Activated T-cell treated with anti-CD3 and anti-CD28 coated beads, Interleukin-2, amount 50 U/mL, for 72 hours (primary cell): Measurements from ENCODE around the gene OSBPL2. TPM values are rescaled to one million over a fixed set of nuclear protein-coding genes. Genes with fewer than 3 reads are reported as not detected.

Source experiments
- ATAC-seq, 2 donors: fragments of 150-1000 bp; cut with Tn5 transposase; replicated peaks in 1 of 2; 2 replicates each; pipeline ENCODE4 v1.10.0; 2021; ENCODE audit warnings: moderate library complexity in 2 of 2, mild to moderate bottlenecking in 1 of 2
- DNase-seq, 2 donors: peaks; one replicate each; pipeline ENCODE4 v3.0.0; 2021 to 2022; ENCODE audit warnings: mixed read lengths in 1 of 2
- H3K27ac Mint-ChIP-seq: one replicate; pipeline ENCODE4 v1.8.0; 2022; ENCODE audit warnings: mild to moderate bottlenecking, moderate library complexity, mixed read lengths
- H3K27me3 Mint-ChIP-seq: one replicate; pipeline ENCODE4 v1.8.0; 2022; ENCODE audit warnings: low read depth, mixed read lengths
- H3K36me3 Mint-ChIP-seq, 2 donors: one replicate each; pipeline ENCODE4 v1.8.0; 2022; ENCODE audit warnings: mixed read lengths in 2 of 2, mild to moderate bottlenecking in 1 of 2; ENCODE audit not compliant: insufficient read depth in 2 of 2
- H3K4me1 Mint-ChIP-seq: one replicate; pipeline ENCODE4 v1.8.0; 2022; ENCODE audit warnings: low read depth, mixed read lengths
- H3K4me3 Mint-ChIP-seq, 2 donors: one replicate each; pipeline ENCODE4 v1.8.0; 2022; ENCODE audit warnings: mild to moderate bottlenecking in 2 of 2, mixed read lengths in 2 of 2, moderate library complexity in 2 of 2
- H3K9me3 Mint-ChIP-seq, 2 donors: one replicate each; pipeline ENCODE4 v1.8.0; 2022; ENCODE audit warnings: mixed read lengths in 2 of 2
- total RNA-seq, 2 donors: library from RNA; stranded (reverse); gene quantifications; one replicate each; pipeline ENCODE4 v1.2.3, GENCODE V29; 2022

OSBPL2 gene
- total RNA-seq, 2 donors from 2014 or later: 40.6 to 44.2 TPM

DNA sequence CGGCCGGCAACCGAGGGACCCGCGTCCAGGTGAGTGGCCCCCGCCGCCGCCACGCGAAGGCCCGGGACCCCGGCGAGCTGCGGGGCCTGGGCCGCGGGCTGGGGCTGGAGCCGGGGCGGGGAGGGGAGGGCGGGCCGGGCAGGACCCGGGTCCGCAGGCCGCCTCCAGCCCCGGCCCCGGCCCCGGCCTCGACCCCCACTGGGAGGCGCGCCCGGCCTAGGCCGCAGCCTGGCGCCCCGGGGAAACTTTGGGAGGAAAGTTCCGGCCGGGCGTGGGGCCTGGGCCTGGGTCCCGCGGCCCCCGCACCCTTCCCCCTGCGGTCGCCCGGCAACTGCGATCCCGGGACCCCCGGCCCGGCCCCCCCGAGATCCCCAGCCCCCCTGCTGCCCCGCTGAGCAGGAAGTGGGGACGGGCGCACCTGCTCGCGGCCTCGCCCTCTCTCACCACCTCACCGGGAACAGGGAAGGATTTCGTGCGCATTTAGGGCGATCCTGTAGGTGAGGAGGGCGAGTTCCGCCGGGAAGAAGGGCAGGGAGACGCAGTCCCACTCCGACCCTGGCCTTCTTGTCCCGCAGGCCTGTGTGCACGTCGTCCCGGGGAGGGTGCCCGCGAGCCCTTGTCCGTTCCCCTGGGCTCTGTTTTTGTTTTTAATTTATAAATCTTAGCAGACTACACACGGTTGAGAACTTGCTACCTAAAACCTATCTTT, 402 bp downstream of the OSBPL2 start:
- Mint-ChIP-seq H3K27ac (peak overlapping the region; percentile 81), H3K4me1 (peaks cover 29% of the 10 kb centered on the region), H3K9me3 (no peaks in the 10 kb centered on the region), H3K27me3 (no peaks in the 10 kb centered on the region), H3K4me3 (peak overlapping the region; percentile 80 to 88), H3K36me3 (no peaks in the 10 kb centered on the region)
- DNase-seq (no peak), ATAC-seq (peak; percentile 0 to 1)

GRCh38 chr20:62239278-62239879, 1.1 kb downstream of the OSBPL2 start:
- H3K27ac Mint-ChIP-seq: peak overlapping the region; percentile 81
- H3K4me1 Mint-ChIP-seq: peaks cover 29% of the 10 kb centered on the region
- peak overlapping the region; percentile 80 to 88 for H3K4me3 Mint-ChIP-seq
- H3K9me3 Mint-ChIP-seq: no peaks in the 10 kb centered on the region
- no peaks in the 10 kb centered on the region for H3K27me3 Mint-ChIP-seq
- H3K36me3 Mint-ChIP-seq: no peaks in the 10 kb centered on the region
- no peak for ATAC-seq
- no peak for DNase-seq

DNA sequence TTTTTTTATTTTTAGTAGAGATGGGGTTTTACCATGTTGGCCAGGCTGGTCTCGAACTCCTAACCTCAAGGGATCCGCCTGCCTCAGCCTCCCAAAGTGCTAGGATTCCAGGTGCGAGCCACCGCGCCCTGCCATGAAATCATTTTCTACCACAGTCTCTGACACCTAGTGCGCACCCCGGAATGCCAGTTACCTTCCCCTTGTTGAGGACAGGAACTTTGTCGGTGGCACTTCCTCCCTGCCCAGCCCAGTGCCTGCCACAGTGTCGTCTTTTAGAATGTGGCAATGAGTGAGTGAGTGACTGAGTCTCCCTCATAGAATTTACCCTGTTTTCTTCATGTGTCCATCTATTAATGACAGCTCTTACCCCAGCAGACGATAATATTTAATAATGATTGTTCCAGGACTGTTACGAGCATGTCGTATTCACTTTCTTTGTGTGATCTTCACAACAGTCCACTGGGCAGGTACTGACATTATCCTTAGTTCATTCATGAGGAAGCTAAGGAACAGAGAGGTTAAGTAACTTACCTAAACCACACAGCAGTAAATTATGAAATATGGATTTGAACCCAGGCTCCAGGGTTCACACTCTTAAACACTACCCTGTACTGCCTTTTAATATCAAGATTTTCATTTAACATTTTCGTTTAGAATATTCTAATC, 1.8 kb downstream of the OSBPL2 start:
- no peak for ATAC-seq
- Mint-ChIP-seq H3K27ac (peak overlapping the region; percentile 65), H3K9me3 (no peaks in the 10 kb centered on the region), H3K27me3 (no peaks in the 10 kb centered on the region), H3K4me1 (peaks cover 29% of the 10 kb centered on the region), H3K4me3 (peak overlapping the region; percentile 80 to 88), H3K36me3 (no peaks in the 10 kb centered on the region)
- DNase-seq: no peak

- Mint-ChIP-seq H3K27ac (peak overlapping the region; percentile 26), H3K4me3 (no peak overlapping the region), H3K9me3 (no peaks in the 10 kb centered on the region), H3K36me3 (no peaks in the 10 kb centered on the region), H3K4me1 (peaks cover 29% of the 10 kb centered on the region), H3K27me3 (no peaks in the 10 kb centered on the region)
- ATAC-seq (no peak), DNase-seq (no peak)
Measured at GRCh38 chr20:62241506-62241905, 3.2 kb downstream of the OSBPL2 start.

DNA sequence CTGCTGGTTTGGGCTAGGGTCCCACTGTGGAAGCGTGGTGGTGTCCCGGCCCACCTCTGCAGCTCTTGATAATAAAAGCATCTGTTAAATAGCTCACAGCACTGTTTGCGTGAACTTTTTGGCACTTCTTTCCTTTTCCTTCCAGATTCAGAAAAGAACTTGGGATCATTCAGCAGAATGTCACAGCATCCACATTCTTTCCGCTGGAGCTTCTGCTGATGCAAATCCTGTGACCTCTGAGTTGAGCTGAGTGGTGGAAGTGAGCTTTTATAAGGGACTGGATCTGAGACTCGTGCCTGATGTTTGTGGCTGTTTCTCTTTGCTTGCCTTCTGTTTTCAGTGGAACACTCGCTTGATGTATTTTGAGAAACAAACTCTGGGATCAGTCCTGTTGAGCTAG, 3.9 kb downstream of the OSBPL2 start:
- Mint-ChIP-seq H3K4me3 (no peak overlapping the region), H3K27ac (no peak overlapping the region), H3K27me3 (no peaks in the 10 kb centered on the region), H3K4me1 (peaks cover 35% of the 10 kb centered on the region), H3K9me3 (no peaks in the 10 kb centered on the region), H3K36me3 (no peaks in the 10 kb centered on the region)
- no peak for DNase-seq
- ATAC-seq: no peak

GRCh38 chr20:62243106-62243505, 4.8 kb downstream of the OSBPL2 start:
- H3K27ac Mint-ChIP-seq: no peak overlapping the region
- H3K9me3 Mint-ChIP-seq: no peaks in the 10 kb centered on the region
- H3K4me1 Mint-ChIP-seq: peaks cover 30% of the 10 kb centered on the region
- ATAC-seq: no peak
- H3K27me3 Mint-ChIP-seq: no peaks in the 10 kb centered on the region
- no peaks in the 10 kb centered on the region for H3K36me3 Mint-ChIP-seq
- H3K4me3 Mint-ChIP-seq: no peak overlapping the region
- DNase-seq: no peak

GRCh38 chr20:62243906-62244515, 5.7 kb downstream of the OSBPL2 start:
- Mint-ChIP-seq H3K4me3 (no peak overlapping the region), H3K27me3 (no peaks in the 10 kb centered on the region), H3K4me1 (peaks cover 30% of the 10 kb centered on the region), H3K36me3 (no peaks in the 10 kb centered on the region), H3K27ac (no peak overlapping the region), H3K9me3 (no peaks in the 10 kb centered on the region)
- DNase-seq (no peak), ATAC-seq (no peak)

DNA sequence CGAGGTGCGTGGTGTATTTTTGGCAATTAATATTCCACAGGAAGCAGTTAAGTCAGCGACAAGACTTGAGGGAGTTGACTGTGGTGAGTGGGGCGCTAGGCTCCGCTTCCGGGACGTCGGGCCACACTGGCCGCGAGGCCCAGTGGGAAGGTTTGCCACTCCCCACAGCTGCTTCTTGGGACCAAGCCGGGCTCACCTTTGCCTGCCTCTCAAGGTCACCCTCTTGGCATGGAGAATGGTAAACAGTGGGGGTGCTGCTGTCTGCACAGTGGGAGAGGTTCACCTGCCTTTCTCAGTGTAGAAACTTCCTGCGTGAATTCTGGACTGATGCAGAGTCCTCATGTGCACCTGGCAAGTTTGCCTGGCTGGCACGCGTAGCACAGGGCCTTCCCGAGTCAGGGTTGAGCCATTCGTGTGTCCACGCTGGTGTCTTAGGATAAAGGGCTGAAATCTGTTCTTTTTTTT, 6.4 kb downstream of the OSBPL2 start:
- H3K36me3 Mint-ChIP-seq: no peaks in the 10 kb centered on the region
- no peak overlapping the region for H3K4me3 Mint-ChIP-seq

GRCh38 chr20:62245911-62246280, 7.6 kb downstream of the OSBPL2 start:
- Mint-ChIP-seq H3K9me3 (no peaks in the 10 kb centered on the region), H3K4me3 (no peak overlapping the region), H3K36me3 (no peaks in the 10 kb centered on the region), H3K27ac (no peak overlapping the region), H3K27me3 (no peaks in the 10 kb centered on the region), H3K4me1 (peaks cover 15% of the 10 kb centered on the region)
- no peak for ATAC-seq
- DNase-seq: no peak

More for the DNA sequence above, 6.4 kb downstream of the OSBPL2 start:
- Mint-ChIP-seq H3K27me3 (no peaks in the 10 kb centered on the region), H3K9me3 (no peaks in the 10 kb centered on the region), H3K4me1 (peaks cover 23% of the 10 kb centered on the region), H3K27ac (no peak overlapping the region)
- ATAC-seq (no peak), DNase-seq (no peak)

GRCh38 chr20:62246431-62246830, 8.1 kb downstream of the OSBPL2 start:
- H3K4me3 Mint-ChIP-seq: no peak overlapping the region
- H3K27ac Mint-ChIP-seq: no peak overlapping the region
- H3K36me3 Mint-ChIP-seq: no peaks in the 10 kb centered on the region
- ATAC-seq (no peak), DNase-seq (no peak)
- H3K9me3 Mint-ChIP-seq: no peaks in the 10 kb centered on the region
- no peaks in the 10 kb centered on the region for H3K27me3 Mint-ChIP-seq
- H3K4me1 Mint-ChIP-seq: peaks cover 15% of the 10 kb centered on the region

- Mint-ChIP-seq H3K4me1 (peaks cover 15% of the 10 kb centered on the region), H3K36me3 (no peaks in the 10 kb centered on the region)
Measured at GRCh38 chr20:62246872-62247652, 8.7 kb downstream of the OSBPL2 start.

GRCh38 chr20:62248890-62249560, 10.7 kb downstream of the OSBPL2 start:
- H3K27ac Mint-ChIP-seq: no peak overlapping the region

More at GRCh38 chr20:62246872-62247652, 8.7 kb downstream of the OSBPL2 start:
- H3K27me3 Mint-ChIP-seq: no peaks in the 10 kb centered on the region
- no peak overlapping the region for H3K27ac Mint-ChIP-seq
- H3K9me3 Mint-ChIP-seq: no peaks in the 10 kb centered on the region
- H3K4me3 Mint-ChIP-seq: no peak overlapping the region
- ATAC-seq: no peak
- no peak for DNase-seq

More at GRCh38 chr20:62248890-62249560, 10.7 kb downstream of the OSBPL2 start:
- ATAC-seq (no peak), DNase-seq (no peak)
- Mint-ChIP-seq H3K4me1 (peaks cover 15% of the 10 kb centered on the region), H3K27me3 (no peaks in the 10 kb centered on the region), H3K9me3 (no peaks in the 10 kb centered on the region), H3K36me3 (no peaks in the 10 kb centered on the region), H3K4me3 (no peak overlapping the region)
